GM06990 (cell line): ENCODE measurements around the gene SRGN.
A peak's percentile ranks its signal among the peaks of the same experiment; 100 is the strongest.

ENCODE experiments used
- DNase-seq: peaks from one replicate; pipeline ENCODE4 v3.0.0-alpha.2; 2011; ENCODE audit not compliant: insufficient read length; ENCODE audit errors: extremely low read depth
- H3K27me3 ChIP-seq: replicated peaks from 2 replicates; pipeline ENCODE4 v1.6.0; 2011; ENCODE audit warnings: low read length; ENCODE audit not compliant: control insufficient read depth, insufficient read depth
- H3K36me3 ChIP-seq: 2 replicates; pipeline ENCODE4 v1.5.1; 2011; ENCODE audit warnings: low read length; ENCODE audit not compliant: control insufficient read depth, insufficient read depth
- H3K4me3 ChIP-seq: replicated peaks from 2 replicates; pipeline ENCODE4 v1.5.1; 2011; ENCODE audit warnings: low read depth, mild to moderate bottlenecking, control low read depth, low read length
- TF ChIP-seq, protein P1 (sequence below): IDR thresholded peaks from 2 replicates; pipeline ENCODE4 v1.5.1; 2011; ENCODE audit warnings: low read length, control low read depth, mild to moderate bottlenecking, inconsistent platforms; ENCODE audit not compliant: insufficient read depth, poor library complexity, severe bottlenecking

Gene SRGN

GRCh38 chr10:69045441-69046300 lies 42.2 kb upstream of the SRGN start:
- no peaks in the 10 kb centered on the region for H3K36me3 ChIP-seq
- H3K27me3 ChIP-seq, result no peaks in the 10 kb centered on the region; the same call in 1 of the 2 replicates
- peak; percentile 72 for DNase-seq
- TF ChIP-seq, protein P1, sequence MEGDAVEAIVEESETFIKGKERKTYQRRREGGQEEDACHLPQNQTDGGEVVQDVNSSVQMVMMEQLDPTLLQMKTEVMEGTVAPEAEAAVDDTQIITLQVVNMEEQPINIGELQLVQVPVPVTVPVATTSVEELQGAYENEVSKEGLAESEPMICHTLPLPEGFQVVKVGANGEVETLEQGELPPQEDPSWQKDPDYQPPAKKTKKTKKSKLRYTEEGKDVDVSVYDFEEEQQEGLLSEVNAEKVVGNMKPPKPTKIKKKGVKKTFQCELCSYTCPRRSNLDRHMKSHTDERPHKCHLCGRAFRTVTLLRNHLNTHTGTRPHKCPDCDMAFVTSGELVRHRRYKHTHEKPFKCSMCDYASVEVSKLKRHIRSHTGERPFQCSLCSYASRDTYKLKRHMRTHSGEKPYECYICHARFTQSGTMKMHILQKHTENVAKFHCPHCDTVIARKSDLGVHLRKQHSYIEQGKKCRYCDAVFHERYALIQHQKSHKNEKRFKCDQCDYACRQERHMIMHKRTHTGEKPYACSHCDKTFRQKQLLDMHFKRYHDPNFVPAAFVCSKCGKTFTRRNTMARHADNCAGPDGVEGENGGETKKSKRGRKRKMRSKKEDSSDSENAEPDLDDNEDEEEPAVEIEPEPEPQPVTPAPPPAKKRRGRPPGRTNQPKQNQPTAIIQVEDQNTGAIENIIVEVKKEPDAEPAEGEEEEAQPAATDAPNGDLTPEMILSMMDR, result no peak
- peak overlapping the region; percentile 28 for H3K4me3 ChIP-seq

- Histone ChIP-seq H3K27me3 (no peaks in the 10 kb centered on the region), H3K36me3 (no peaks in the 10 kb centered on the region), H3K4me3 (no peak overlapping the region)
- TF ChIP-seq, protein P1, result no peak
- DNase-seq, result no peak
Observed at GRCh38 chr10:69047111-69047832, 40.6 kb upstream of the SRGN start.

DNA sequence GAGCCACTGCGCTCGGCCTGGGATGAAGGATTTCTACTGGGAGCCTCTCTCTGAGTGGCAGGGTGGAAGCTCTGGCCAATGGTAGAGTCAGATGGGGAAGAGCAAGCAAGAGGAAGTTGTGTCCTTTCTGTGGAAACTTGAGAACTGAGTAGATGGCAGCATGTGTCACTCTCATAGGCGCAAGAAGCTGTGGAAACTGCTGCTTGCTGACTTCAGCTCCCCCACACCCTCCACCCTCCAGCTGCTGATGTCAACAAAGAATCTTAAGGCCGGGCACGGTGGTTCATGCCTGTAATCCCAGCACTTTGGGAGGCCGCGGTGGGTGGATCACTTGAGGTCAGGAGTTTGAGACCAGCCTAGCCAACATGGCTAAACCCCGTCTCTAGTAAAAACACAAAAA lies 39.8 kb upstream of the SRGN start:
- TF ChIP-seq, protein P1, result no peak
- no peaks in the 10 kb centered on the region for H3K27me3 ChIP-seq
- no peak for DNase-seq

DNA sequence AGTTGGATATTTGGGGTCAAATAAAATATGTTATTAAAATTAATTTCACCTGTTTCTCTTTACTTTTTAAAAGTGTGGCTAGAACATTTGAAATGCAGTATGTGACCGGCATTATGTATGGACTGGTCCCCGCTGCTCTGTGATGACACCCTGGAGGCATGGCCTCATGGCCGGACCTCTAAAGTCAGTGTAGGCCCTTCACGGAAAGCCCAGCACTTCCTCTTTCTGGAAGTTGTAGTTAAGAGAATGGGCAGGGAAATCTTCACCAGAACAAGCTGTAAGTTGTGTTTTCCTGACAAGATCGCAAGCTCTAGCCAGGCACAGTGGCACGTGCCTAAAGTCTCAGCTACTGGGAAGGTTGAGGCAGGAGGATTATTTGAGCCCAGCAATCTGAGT lies 38.3 kb upstream of the SRGN start:
- TF ChIP-seq, protein P1, result no peak
- no peak for DNase-seq
- no peak overlapping the region for H3K4me3 ChIP-seq
- no peaks in the 10 kb centered on the region for H3K36me3 ChIP-seq
- no peaks in the 10 kb centered on the region for H3K27me3 ChIP-seq

More for the DNA sequence above, 39.8 kb upstream of the SRGN start:
- Histone ChIP-seq H3K4me3 (no peak overlapping the region), H3K36me3 (no peaks in the 10 kb centered on the region)

GRCh38 chr10:69051303-69051702 lies 36.6 kb upstream of the SRGN start:
- TF ChIP-seq, protein P1, result no peak
- no peak overlapping the region for H3K4me3 ChIP-seq
- peak; percentile 55 for DNase-seq
- H3K27me3 ChIP-seq, result no peaks in the 10 kb centered on the region
- H3K36me3 ChIP-seq, result no peaks in the 10 kb centered on the region
